Neural cell (in vitro differentiated cells): Measurements from ENCODE around the gene SIGLEC5. TPM values are rescaled to one million over a fixed set of nuclear protein-coding genes. Genes with fewer than 3 reads are reported as not detected.

Experiments used
- H2AFZ ChIP-seq: fragments of 200-600, 300-800 bp; sonication (generic), shearing (Covaris generic); 2 replicates; pipeline ENCODE4 v1.6.0; 2014; ENCODE audit warnings: low read depth, mild to moderate bottlenecking, antibody characterized with exemption, low read length, moderate library complexity
- H3F3A ChIP-seq: fragments of 200-600 bp; shearing (Covaris generic); 2 replicates; pipeline ENCODE4 v1.6.1; 2016; ENCODE audit warnings: mild to moderate bottlenecking, moderate library complexity, mixed read lengths, antibody characterized with exemption, low read length; ENCODE audit not compliant: insufficient read depth, poor library complexity, severe bottlenecking
- H3K27ac ChIP-seq: fragments of 200-600, 300-800 bp; sonication (generic), shearing (Covaris generic); 2 replicates; pipeline ENCODE4 v1.5.1; 2014; ENCODE audit warnings: mild to moderate bottlenecking, low read length, moderate library complexity
- H3K27me3 ChIP-seq: fragments of 300-800, 200-600 bp; sonication (generic), shearing (Covaris generic); 2 replicates; pipeline ENCODE4 v1.6.0; 2014; ENCODE audit warnings: mild to moderate bottlenecking, low read depth, low read length, moderate library complexity; ENCODE audit not compliant: insufficient read depth
- H3K36me3 ChIP-seq: fragments of 300-800, 200-600 bp; sonication (generic), shearing (Covaris generic); 2 replicates; pipeline ENCODE4 v1.5.1; 2014; ENCODE audit warnings: mild to moderate bottlenecking, antibody characterized with exemption, low read length, moderate library complexity; ENCODE audit not compliant: insufficient read depth
- H3K4me2 ChIP-seq: fragments of 300-800, 200-600 bp; sonication (generic), shearing (Covaris generic); 2 replicates; pipeline ENCODE4 v1.6.0; 2014; ENCODE audit warnings: mild to moderate bottlenecking, low read length
- H3K4me3 ChIP-seq: fragments of 300-800, 200-600 bp; sonication (generic), shearing (Covaris generic); 2 replicates; pipeline ENCODE4 v1.5.1; 2014; ENCODE audit warnings: mild to moderate bottlenecking, low read length, moderate library complexity
- H3K79me2 ChIP-seq: fragments of 200-600 bp; shearing (Covaris generic); replicated peaks from 2 replicates; pipeline ENCODE4 v1.6.0; 2014; ENCODE audit warnings: mild to moderate bottlenecking, low read length, moderate library complexity; ENCODE audit not compliant: insufficient read depth
- H3K9ac ChIP-seq: fragments of 300-800, 200-600 bp; sonication (generic), shearing (Covaris generic); 2 replicates; pipeline ENCODE4 v1.6.1; 2016; ENCODE audit warnings: mild to moderate bottlenecking, low read length, mixed read lengths
- H3K9me2 ChIP-seq: fragments of 200-600 bp; shearing (Covaris generic); 2 replicates; pipeline ENCODE4 v1.6.1; 2016; ENCODE audit warnings: mild to moderate bottlenecking, low read length, mixed read lengths; ENCODE audit not compliant: insufficient read depth
- H3K9me3 ChIP-seq: fragments of 200-600, 300-800 bp; sonication (generic), shearing (Covaris generic); 2 replicates; pipeline ENCODE4 v1.6.1; 2016; ENCODE audit warnings: mild to moderate bottlenecking, mixed run types, low read length, moderate library complexity, mixed read lengths
- H4K20me1 ChIP-seq: fragments of 200-600 bp; shearing (Covaris generic); 2 replicates; pipeline ENCODE4 v1.6.1; 2016; ENCODE audit warnings: mild to moderate bottlenecking, mixed run types; ENCODE audit not compliant: insufficient read depth
- EP300 ChIP-seq: fragments of 450-650 bp; conservative IDR thresholded peaks from 2 replicates; pipeline ENCODE4 v1.6.1; 2014; ENCODE audit warnings: antibody characterized with exemption, mild to moderate bottlenecking, moderate library complexity; ENCODE audit not compliant: poor library complexity, severe bottlenecking
- EZH2 ChIP-seq: fragments of 200-600, 300-800 bp; shearing (Covaris generic), sonication (generic); IDR thresholded peaks from 2 replicates; pipeline ENCODE4 v1.6.1; 2014; ENCODE audit warnings: antibody characterized with exemption, low read length, borderline replicate concordance, mild to moderate bottlenecking; ENCODE audit not compliant: insufficient read depth, poor library complexity, severe bottlenecking
- MXI1 ChIP-seq: fragments of 450-650 bp; conservative IDR thresholded peaks from 2 replicates; pipeline ENCODE4 v1.6.1; 2014; ENCODE audit warnings: antibody characterized with exemption, mild to moderate bottlenecking; ENCODE audit not compliant: poor library complexity, severe bottlenecking
- POLR2AphosphoS5 ChIP-seq: IDR thresholded peaks from 2 replicates; pipeline ENCODE4 v1.6.1; 2012
- RAD21 ChIP-seq: fragments of 450-650 bp; conservative IDR thresholded peaks from 2 replicates; pipeline ENCODE4 v1.6.1; 2014; ENCODE audit warnings: antibody characterized with exemption, mild to moderate bottlenecking, moderate library complexity
- SMC3 ChIP-seq: fragments of 450-650 bp; conservative IDR thresholded peaks from 2 replicates; pipeline ENCODE4 v1.6.1; 2014; ENCODE audit warnings: antibody characterized with exemption, mild to moderate bottlenecking, moderate library complexity; ENCODE audit not compliant: poor library complexity
- TAF1 ChIP-seq: IDR thresholded peaks from 2 replicates; pipeline ENCODE4 v1.6.1; 2012; ENCODE audit warnings: low read depth
- polyA plus RNA-seq: library from polyadenylated mRNA; depleted of rRNA; stranded (reverse); fragments of >200 nt; gene quantifications from 2 replicates; pipeline ENCODE4 v1.2.3, GENCODE V29; 2014
- TF ChIP-seq, protein P1 (sequence below): IDR thresholded peaks from 2 replicates; pipeline ENCODE4 v1.6.1; 2012; ENCODE audit warnings: borderline replicate concordance
- TF ChIP-seq, protein P2 (sequence below): fragments of 450-650 bp; IDR thresholded peaks from 2 replicates; pipeline ENCODE4 v1.5.1; 2014; ENCODE audit warnings: antibody characterized with exemption, mild to moderate bottlenecking, moderate library complexity; ENCODE audit not compliant: poor library complexity, severe bottlenecking

SIGLEC5 gene
- polyA plus RNA-seq, 1 donor from 2014 or later: not detected

DNA sequence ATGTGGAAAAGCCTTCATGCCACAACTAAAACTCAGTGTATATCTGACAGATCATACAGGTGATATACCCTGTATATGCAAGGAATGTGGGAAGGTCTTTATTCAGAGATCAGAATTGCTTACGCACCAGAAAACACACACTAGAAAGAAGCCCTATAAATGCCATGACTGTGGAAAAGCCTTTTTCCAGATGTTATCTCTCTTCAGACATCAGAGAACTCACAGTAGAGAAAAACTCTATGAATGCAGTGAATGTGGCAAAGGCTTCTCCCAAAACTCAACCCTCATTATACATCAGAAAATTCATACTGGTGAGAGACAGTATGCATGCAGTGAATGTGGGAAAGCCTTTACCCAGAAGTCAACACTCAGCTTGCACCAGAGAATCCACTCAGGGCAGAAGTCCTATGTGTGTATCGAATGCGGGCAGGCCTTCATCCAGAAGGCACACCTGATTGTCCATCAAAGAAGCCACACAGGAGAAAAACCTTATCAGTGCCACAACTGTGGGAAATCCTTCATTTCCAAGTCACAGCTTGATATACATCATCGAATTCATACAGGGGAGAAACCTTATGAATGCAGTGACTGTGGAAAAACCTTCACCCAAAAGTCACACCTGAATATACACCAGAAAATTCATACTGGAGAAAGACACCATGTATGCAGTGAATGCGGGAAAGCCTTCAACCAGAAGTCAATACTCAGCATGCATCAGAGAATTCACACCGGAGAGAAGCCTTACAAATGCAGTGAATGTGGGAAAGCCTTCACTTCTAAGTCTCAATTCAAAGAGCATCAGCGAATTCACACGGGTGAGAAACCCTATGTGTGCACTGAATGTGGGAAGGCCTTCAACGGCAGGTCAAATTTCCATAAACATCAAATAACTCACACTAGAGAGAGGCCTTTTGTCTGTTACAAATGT, 42.7 kb downstream of the SIGLEC5 start:
- H3K4me3 ChIP-seq: no peak overlapping the region
- H3K36me3 ChIP-seq: peaks cover 42% of the 10 kb centered on the region

DNA sequence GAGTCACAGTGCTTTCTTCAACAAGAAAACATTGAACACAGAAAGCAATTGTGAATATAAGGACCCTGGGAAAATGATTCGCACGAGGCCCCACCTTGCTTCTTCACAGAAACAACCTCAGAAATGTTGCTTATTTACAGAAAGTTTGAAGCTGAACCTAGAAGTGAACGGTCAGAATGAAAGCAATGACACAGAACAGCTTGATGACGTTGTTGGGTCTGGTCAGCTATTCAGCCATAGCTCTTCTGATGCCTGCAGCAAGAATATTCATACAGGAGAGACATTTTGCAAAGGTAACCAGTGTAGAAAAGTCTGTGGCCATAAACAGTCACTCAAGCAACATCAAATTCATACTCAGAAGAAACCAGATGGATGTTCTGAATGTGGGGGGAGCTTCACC, 43.4 kb downstream of the SIGLEC5 start:
- no peak for TF ChIP-seq TAF1
- TF ChIP-seq SMC3: no peak
- no peak for TF ChIP-seq MXI1
- TF ChIP-seq, protein P1, sequence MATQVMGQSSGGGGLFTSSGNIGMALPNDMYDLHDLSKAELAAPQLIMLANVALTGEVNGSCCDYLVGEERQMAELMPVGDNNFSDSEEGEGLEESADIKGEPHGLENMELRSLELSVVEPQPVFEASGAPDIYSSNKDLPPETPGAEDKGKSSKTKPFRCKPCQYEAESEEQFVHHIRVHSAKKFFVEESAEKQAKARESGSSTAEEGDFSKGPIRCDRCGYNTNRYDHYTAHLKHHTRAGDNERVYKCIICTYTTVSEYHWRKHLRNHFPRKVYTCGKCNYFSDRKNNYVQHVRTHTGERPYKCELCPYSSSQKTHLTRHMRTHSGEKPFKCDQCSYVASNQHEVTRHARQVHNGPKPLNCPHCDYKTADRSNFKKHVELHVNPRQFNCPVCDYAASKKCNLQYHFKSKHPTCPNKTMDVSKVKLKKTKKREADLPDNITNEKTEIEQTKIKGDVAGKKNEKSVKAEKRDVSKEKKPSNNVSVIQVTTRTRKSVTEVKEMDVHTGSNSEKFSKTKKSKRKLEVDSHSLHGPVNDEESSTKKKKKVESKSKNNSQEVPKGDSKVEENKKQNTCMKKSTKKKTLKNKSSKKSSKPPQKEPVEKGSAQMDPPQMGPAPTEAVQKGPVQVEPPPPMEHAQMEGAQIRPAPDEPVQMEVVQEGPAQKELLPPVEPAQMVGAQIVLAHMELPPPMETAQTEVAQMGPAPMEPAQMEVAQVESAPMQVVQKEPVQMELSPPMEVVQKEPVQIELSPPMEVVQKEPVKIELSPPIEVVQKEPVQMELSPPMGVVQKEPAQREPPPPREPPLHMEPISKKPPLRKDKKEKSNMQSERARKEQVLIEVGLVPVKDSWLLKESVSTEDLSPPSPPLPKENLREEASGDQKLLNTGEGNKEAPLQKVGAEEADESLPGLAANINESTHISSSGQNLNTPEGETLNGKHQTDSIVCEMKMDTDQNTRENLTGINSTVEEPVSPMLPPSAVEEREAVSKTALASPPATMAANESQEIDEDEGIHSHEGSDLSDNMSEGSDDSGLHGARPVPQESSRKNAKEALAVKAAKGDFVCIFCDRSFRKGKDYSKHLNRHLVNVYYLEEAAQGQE: no peak
- no peaks in the 10 kb centered on the region for H3K9me3 ChIP-seq
- no peaks in the 10 kb centered on the region for H4K20me1 ChIP-seq
- H2AFZ ChIP-seq: no peak overlapping the region
- H3K4me3 ChIP-seq: no peak overlapping the region
- no peaks in the 10 kb centered on the region for H3K79me2 ChIP-seq
- H3K9ac ChIP-seq: no peak overlapping the region
- no peaks in the 10 kb centered on the region for H3K27me3 ChIP-seq
- no peaks in the 10 kb centered on the region for H3K9me2 ChIP-seq
- H3K36me3 ChIP-seq: peaks cover 42% of the 10 kb centered on the region
- no peak overlapping the region for H3K4me2 ChIP-seq
- no peaks in the 10 kb centered on the region for H3F3A ChIP-seq
- no peak overlapping the region for H3K27ac ChIP-seq

More for the DNA sequence above, 42.7 kb downstream of the SIGLEC5 start:
- Histone ChIP-seq H3K79me2 (no peaks in the 10 kb centered on the region), H3K9me3 (no peaks in the 10 kb centered on the region), H3K27ac (no peak overlapping the region), H3F3A (no peaks in the 10 kb centered on the region), H2AFZ (no peak overlapping the region), H3K9me2 (no peaks in the 10 kb centered on the region), H4K20me1 (no peaks in the 10 kb centered on the region), H3K4me2 (no peak overlapping the region), H3K27me3 (no peaks in the 10 kb centered on the region), H3K9ac (no peak overlapping the region)
- no peak for TF ChIP-seq SMC3
- TF ChIP-seq MXI1: no peak
- no peak for TF ChIP-seq RAD21
- TF ChIP-seq, protein P1: no peak
- no peak for TF ChIP-seq TAF1
- no peak for TF ChIP-seq POLR2AphosphoS5
- TF ChIP-seq EZH2: no peak
- no peak for TF ChIP-seq EP300
- TF ChIP-seq, protein P2, sequence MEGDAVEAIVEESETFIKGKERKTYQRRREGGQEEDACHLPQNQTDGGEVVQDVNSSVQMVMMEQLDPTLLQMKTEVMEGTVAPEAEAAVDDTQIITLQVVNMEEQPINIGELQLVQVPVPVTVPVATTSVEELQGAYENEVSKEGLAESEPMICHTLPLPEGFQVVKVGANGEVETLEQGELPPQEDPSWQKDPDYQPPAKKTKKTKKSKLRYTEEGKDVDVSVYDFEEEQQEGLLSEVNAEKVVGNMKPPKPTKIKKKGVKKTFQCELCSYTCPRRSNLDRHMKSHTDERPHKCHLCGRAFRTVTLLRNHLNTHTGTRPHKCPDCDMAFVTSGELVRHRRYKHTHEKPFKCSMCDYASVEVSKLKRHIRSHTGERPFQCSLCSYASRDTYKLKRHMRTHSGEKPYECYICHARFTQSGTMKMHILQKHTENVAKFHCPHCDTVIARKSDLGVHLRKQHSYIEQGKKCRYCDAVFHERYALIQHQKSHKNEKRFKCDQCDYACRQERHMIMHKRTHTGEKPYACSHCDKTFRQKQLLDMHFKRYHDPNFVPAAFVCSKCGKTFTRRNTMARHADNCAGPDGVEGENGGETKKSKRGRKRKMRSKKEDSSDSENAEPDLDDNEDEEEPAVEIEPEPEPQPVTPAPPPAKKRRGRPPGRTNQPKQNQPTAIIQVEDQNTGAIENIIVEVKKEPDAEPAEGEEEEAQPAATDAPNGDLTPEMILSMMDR: no peak
